IMR-90 (cell line): ENCODE data around the gene PAPPA. TPM values are rescaled to one million over a fixed set of nuclear protein-coding genes. Genes with fewer than 3 reads are reported as not detected.

Experiments used
- ATAC-seq: fragments of 200-7000 bp; cut with Tn5 transposase; 2 replicates; pipeline ENCODE4 v1.9.1; 2020; ENCODE audit warnings: low read depth, mild to moderate bottlenecking, moderate library complexity
- BruUV-seq: library from RNA; stranded (reverse); fragments of 400-500 nt; replicated peaks from 2 replicates; lab custom pipeline; 2021; lab: Mats Ljungman, UMichigan
- CTCF ChIA-PET: fragments of 300-600 bp; formaldehyde crosslinking; extraction: SDS; loops from one replicate; lab custom pipeline; 2021; ENCODE audit warnings: antibody characterized with exemption; lab: Yijun Ruan, JAX
- POLR2A ChIA-PET: fragments of 300-600 bp; sonication (Branson Sonifier 250); formaldehyde crosslinking; loops from one replicate; lab custom pipeline; 2022; ENCODE audit warnings: antibody characterized with exemption; ENCODE audit not compliant: unreplicated experiment; lab: Charles Lee
- DNase-seq: peaks from one replicate; pipeline ENCODE4 v3.0.0; 2013
- H2AFZ ChIP-seq: replicated peaks from 2 replicates; pipeline ENCODE3; 2013; ENCODE audit warnings: low read length, mild to moderate bottlenecking; ENCODE audit not compliant: poor library complexity
- H2AK5ac ChIP-seq: 2 replicates; pipeline ENCODE4 v1.6.1; 2013; ENCODE audit warnings: low read depth, low read length, inconsistent platforms
- H2AK9ac ChIP-seq: replicated peaks from 2 replicates; pipeline ENCODE3; 2013; ENCODE audit warnings: mild to moderate bottlenecking, low read depth, low read length, moderate library complexity; ENCODE audit not compliant: poor library complexity
- H2BK120ac ChIP-seq: 2 replicates; pipeline ENCODE4 v1.6.1; 2013; ENCODE audit warnings: low read depth, low read length, inconsistent platforms
- H2BK15ac ChIP-seq: 3 replicates; pipeline ENCODE4 v1.6.1; 2013; ENCODE audit warnings: low read depth, low read length, inconsistent platforms
- H2BK20ac ChIP-seq: 2 replicates; pipeline ENCODE4 v1.6.1; 2013; ENCODE audit warnings: low read depth, mild to moderate bottlenecking, inconsistent platforms, low read length, moderate library complexity
- H2BK5ac ChIP-seq: 2 replicates; pipeline ENCODE4 v1.6.1; 2013; ENCODE audit warnings: mild to moderate bottlenecking, low read depth, low read length, inconsistent platforms; ENCODE audit not compliant: poor library complexity, severe bottlenecking
- H3K14ac ChIP-seq: replicated peaks from 2 replicates; pipeline ENCODE4 v1.6.1; 2013; ENCODE audit warnings: low read depth, low read length, inconsistent platforms
- H3K18ac ChIP-seq: 2 replicates; pipeline ENCODE4 v1.6.1; 2013; ENCODE audit warnings: low read depth, low read length, control low read depth
- H3K23ac ChIP-seq: 2 replicates; pipeline ENCODE4 v1.6.1; 2013; ENCODE audit warnings: low read depth, low read length, inconsistent platforms
- H3K27ac ChIP-seq: 2 replicates; pipeline ENCODE4 v1.5.1; 2013; ENCODE audit warnings: mild to moderate bottlenecking, control low read depth, low read length; ENCODE audit not compliant: insufficient read depth
- H3K27me3 ChIP-seq: 2 replicates; pipeline ENCODE4 v1.6.1; 2013; ENCODE audit warnings: low read length; ENCODE audit not compliant: control insufficient read depth, insufficient read depth
- H3K36me3 ChIP-seq: 2 replicates; pipeline ENCODE4 v1.6.1; 2013; ENCODE audit warnings: low read length, mixed read lengths; ENCODE audit not compliant: control insufficient read depth, insufficient read depth
- H3K4ac ChIP-seq: 2 replicates; pipeline ENCODE4 v1.6.1; 2013; ENCODE audit warnings: low read depth, low read length, inconsistent platforms
- H3K4me1 ChIP-seq: 2 replicates; pipeline ENCODE4 v1.6.1; 2013; ENCODE audit warnings: low read length, mixed read lengths; ENCODE audit not compliant: control insufficient read depth, insufficient read depth
- H3K4me2 ChIP-seq: 2 replicates; pipeline ENCODE4 v1.6.1; 2013; ENCODE audit warnings: low read depth, mild to moderate bottlenecking, control low read depth, low read length, moderate library complexity
- H3K4me3 ChIP-seq: 2 replicates; pipeline ENCODE4 v1.5.1; 2013; ENCODE audit warnings: low read depth, mild to moderate bottlenecking, control low read depth, low read length, moderate library complexity; ENCODE audit not compliant: insufficient read depth
- H3K56ac ChIP-seq: 2 replicates; pipeline ENCODE4 v1.6.1; 2013; ENCODE audit warnings: low read length, inconsistent platforms; ENCODE audit not compliant: insufficient read depth; ENCODE audit errors: extremely low read depth
- H3K79me1 ChIP-seq, 2 experiments: 2 replicates each; pipeline ENCODE4 v1.6.1; 2013; ENCODE audit warnings: low read length in 2 of 2, inconsistent platforms in 1 of 2, low read depth in 1 of 2
- H3K9ac ChIP-seq: 2 replicates; pipeline ENCODE4 v1.6.1; 2013; ENCODE audit warnings: low read depth, low read length, control low read depth
- H3K9me1 ChIP-seq: 2 replicates; pipeline ENCODE4 v1.6.1; 2013; ENCODE audit warnings: low read length, inconsistent platforms; ENCODE audit not compliant: insufficient read depth
- H3K9me3 ChIP-seq: 2 replicates; pipeline ENCODE4 v1.6.1; 2013; ENCODE audit warnings: low read length; ENCODE audit not compliant: control insufficient read depth, insufficient read depth
- H4K20me1 ChIP-seq: 2 replicates; pipeline ENCODE4 v1.6.1; 2013; ENCODE audit warnings: low read length, inconsistent platforms; ENCODE audit not compliant: insufficient read depth
- H4K5ac ChIP-seq: 2 replicates; pipeline ENCODE4 v1.6.1; 2013; ENCODE audit warnings: mild to moderate bottlenecking, low read depth, low read length, control low read depth
- H4K8ac ChIP-seq, 2 experiments: 2 replicates each; pipeline ENCODE4 v1.6.1; 2013; ENCODE audit warnings: low read depth in 2 of 2, low read length in 2 of 2, control low read depth in 1 of 2, inconsistent platforms in 1 of 2
- H4K91ac ChIP-seq: 2 replicates; pipeline ENCODE4 v1.6.1; 2013; ENCODE audit warnings: low read depth, low read length, inconsistent platforms; ENCODE audit not compliant: insufficient read depth
- BHLHE40 ChIP-seq: fragments of 150-350 bp; IDR thresholded peaks from 2 replicates; pipeline ENCODE4 v1.6.1; 2016; ENCODE audit warnings: mild to moderate bottlenecking, low read depth, low read length
- CHD1 ChIP-seq: IDR thresholded peaks from 2 replicates; pipeline ENCODE4 v1.6.1; 2012; ENCODE audit warnings: low read depth, low read length, improper control_type of control experiment
- NFE2L2 ChIP-seq: fragments of 150-350 bp; IDR thresholded peaks from 2 replicates; pipeline ENCODE4 v1.6.1; 2016; ENCODE audit warnings: low read depth, mild to moderate bottlenecking, low read length
- WGBS, 2 experiments: methylation state at CpG; one replicate each; pipeline versions ENCODE4 v1.1.5 to v1.1.7; 2013; ENCODE audit warnings: missing lambda C conversion rate in 2 of 2; ENCODE audit not compliant: insufficient read length in 1 of 2; ENCODE audit errors: extremely low coverage in 2 of 2; 5-methylcytosine and 5-hydroxymethylcytosine counted together
- dilution Hi-C: fragments of 300-500 bp; cut with HindIII; formaldehyde crosslinking; loops from one replicate; pipeline ENCODE4 v1.14.3; 2018; ENCODE audit warnings: low sequenced_read_pairs; ENCODE audit not compliant: unreplicated experiment
- in situ Hi-C: fragments of 300-500 bp; cut with MboI; formaldehyde crosslinking; loops from 3 replicates; pipeline ENCODE4 v1.14.3; 2019; ENCODE audit warnings: low sequenced_read_pairs, inconsistent platforms, mixed read lengths
- intact Hi-C: fragments of 100-400 bp; cut with micrococcal nuclease; formaldehyde crosslinking; loops from 2 replicates; pipeline ENCODE4 v1.10.0; 2022
- polyA plus RNA-seq, 3 experiments: library from polyadenylated mRNA; depleted of rRNA; stranded (reverse); fragments of >200 nt; gene quantifications; 2 replicates each; pipeline ENCODE4 v1.2.3, GENCODE V29; 2012; ENCODE audit warnings: low replicate concordance in 1 of 3
- total RNA-seq: library from RNA; depleted of rRNA; stranded (reverse); fragments of >200 nt; gene quantifications from 2 replicates; pipeline ENCODE4 v1.2.3, GENCODE V29; 2012
- TF ChIP-seq, protein P1 (sequence below): fragments of 150-350 bp; IDR thresholded peaks from 2 replicates; pipeline ENCODE4 v1.6.1; 2016; ENCODE audit warnings: low read depth, mild to moderate bottlenecking, low read length, moderate library complexity, borderline replicate concordance

The PAPPA gene
- total and polyA plus RNA-seq, 2 of the 4 experiments (the other 2 are of a cell fraction) = 8.3 to 12.4 TPM

DNA sequence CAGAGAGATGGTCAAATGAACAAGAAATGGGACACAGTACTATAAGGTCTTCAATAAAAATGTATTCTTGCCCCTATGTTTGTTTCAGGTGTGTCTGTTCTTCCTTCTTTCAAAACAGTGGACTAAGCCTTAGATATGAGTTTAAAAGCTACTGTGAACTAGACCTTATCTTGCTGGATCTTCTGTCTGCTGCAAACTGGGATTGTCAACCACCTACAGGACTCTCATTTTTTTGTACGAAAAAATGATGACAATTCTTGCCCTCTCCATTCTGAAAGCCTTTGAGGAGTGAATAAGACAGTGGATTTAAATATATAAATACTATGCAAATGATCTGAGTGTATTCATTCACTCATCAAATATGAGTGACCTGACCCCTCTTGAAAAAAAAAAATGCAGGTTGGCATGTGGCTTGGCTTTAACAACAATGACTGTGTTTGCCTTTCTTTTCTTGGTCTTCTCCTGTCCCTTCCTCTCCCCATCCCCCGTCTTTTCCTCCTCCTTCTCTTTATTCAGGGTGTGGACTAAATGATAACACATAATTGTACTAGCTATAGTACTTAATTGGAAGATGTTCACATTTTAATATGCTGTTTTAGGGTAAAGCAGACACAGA is 298.0 kb downstream of the PAPPA start:
- H2AK9ac ChIP-seq = no peak overlapping the region
- intact Hi-C loops (no loop called here), in situ Hi-C loops (no loop called here), dilution Hi-C loops (no loop called here)
- no peaks in the 10 kb centered on the region for H3K36me3 ChIP-seq
- H2BK120ac ChIP-seq = no peak overlapping the region
- H2BK5ac ChIP-seq = no peak overlapping the region
- H3K79me1 ChIP-seq = no peaks in the 10 kb centered on the region
- no peak overlapping the region for H2AK5ac ChIP-seq
- H4K91ac ChIP-seq = no peak overlapping the region
- H3K18ac ChIP-seq = no peak overlapping the region
- H4K20me1 ChIP-seq = no peaks in the 10 kb centered on the region
- no peak overlapping the region for H3K4ac ChIP-seq
- ChIA-PET CTCF (interaction anchor here (1.5 kb wide), 1 partner anchor 19 kb away, joined by 4 read pairs; no protein-coding TSS in a partner anchor), POLR2A (interaction anchor here (0.5 kb wide), 1 partner anchor 21 kb away, joined by 4 read pairs; no protein-coding TSS in a partner anchor)
- no peak overlapping the region for H3K4me3 ChIP-seq
- no peak overlapping the region for H3K56ac ChIP-seq
- peaks cover 3% of the 10 kb centered on the region; the same call in 1 of the 2 replicates for H3K9me1 ChIP-seq
- ATAC-seq (no peak), DNase-seq (no peak)
- no peak overlapping the region for H4K8ac ChIP-seq
- TF ChIP-seq NFE2L2 = no peak
- TF ChIP-seq, protein P1, sequence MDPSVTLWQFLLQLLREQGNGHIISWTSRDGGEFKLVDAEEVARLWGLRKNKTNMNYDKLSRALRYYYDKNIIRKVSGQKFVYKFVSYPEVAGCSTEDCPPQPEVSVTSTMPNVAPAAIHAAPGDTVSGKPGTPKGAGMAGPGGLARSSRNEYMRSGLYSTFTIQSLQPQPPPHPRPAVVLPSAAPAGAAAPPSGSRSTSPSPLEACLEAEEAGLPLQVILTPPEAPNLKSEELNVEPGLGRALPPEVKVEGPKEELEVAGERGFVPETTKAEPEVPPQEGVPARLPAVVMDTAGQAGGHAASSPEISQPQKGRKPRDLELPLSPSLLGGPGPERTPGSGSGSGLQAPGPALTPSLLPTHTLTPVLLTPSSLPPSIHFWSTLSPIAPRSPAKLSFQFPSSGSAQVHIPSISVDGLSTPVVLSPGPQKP = no peak
- no peak for TF ChIP-seq BHLHE40
- TF ChIP-seq CHD1 = no peak
- no peak overlapping the region for H3K9ac ChIP-seq
- no peak overlapping the region for H3K23ac ChIP-seq
- no CpG with 5 or more reads among the region's 2 CpGs for WGBS, 2 experiments
- peaks cover 2% of the 10 kb centered on the region for H3K9me3 ChIP-seq
- no peak overlapping the region for H2BK15ac ChIP-seq
- no peak overlapping the region for H3K4me2 ChIP-seq
- H3K4me1 ChIP-seq = peaks cover 5% of the 10 kb centered on the region
- no peaks in the 10 kb centered on the region for H3K27me3 ChIP-seq
- no TSS peak for BruUV-seq
- H2AFZ ChIP-seq = no peak overlapping the region
- no peak overlapping the region for H4K5ac ChIP-seq
- no peak overlapping the region for H2BK20ac ChIP-seq
- H3K27ac ChIP-seq = no peak overlapping the region
- H3K14ac ChIP-seq = no peak overlapping the region
